Iris pigment epithelial cell (primary cell): ENCODE measurements around the gene TMEM187.

ENCODE experiments used
- DNase-seq: peaks from one replicate; pipeline ENCODE4 v3.0.0-alpha.2; 2011; ENCODE audit warnings: low read depth

Gene TMEM187

GRCh38 chrX:153954558-153955227, 17.9 kb upstream of the TMEM187 start:
- DNase-seq = no peak

GRCh38 chrX:153955228-153955732, 17.3 kb upstream of the TMEM187 start:
- no peak for DNase-seq

DNA sequence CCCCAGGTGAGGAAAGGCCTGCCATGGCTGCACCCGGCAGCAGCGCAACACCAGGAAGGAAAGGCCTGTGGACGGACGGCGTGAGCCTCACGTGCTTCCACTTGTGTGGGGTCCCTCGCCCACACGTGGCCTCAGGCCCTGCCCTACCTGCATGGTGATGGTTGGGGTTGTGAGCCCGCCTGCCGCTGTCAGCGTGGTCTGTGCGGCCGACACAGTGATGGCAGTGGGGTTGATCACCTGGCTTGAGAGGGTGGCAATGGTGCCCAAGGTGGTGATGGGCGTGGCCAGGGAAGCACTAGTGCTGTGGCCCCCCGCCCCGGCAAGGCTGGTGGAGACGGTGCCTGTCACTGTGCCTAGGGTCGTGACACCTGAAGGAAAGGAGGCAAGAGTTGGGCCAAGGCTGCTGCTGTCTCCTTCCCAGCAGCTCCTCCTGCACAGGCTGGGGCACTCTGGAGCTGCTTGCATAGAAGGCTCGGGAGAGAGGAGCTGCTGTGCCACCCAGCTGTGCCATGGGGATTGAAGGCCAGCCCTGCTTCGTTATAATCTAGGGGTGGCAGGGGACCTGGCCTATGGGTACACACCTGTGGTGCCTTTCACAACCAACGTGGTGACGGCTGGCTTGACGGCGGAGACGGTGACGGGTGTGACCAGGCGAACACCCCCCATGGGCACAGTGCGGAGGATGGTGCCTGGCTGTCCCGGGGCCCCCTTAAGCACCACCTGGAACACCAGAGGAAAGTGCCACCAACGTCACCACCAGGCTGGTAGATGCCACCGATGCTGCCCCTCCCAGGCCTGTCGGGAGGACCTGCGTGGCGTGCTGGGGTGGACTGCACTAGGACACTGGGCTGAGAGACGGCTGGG, 16.3 kb upstream of the TMEM187 start:
- DNase-seq = no peak

DNA sequence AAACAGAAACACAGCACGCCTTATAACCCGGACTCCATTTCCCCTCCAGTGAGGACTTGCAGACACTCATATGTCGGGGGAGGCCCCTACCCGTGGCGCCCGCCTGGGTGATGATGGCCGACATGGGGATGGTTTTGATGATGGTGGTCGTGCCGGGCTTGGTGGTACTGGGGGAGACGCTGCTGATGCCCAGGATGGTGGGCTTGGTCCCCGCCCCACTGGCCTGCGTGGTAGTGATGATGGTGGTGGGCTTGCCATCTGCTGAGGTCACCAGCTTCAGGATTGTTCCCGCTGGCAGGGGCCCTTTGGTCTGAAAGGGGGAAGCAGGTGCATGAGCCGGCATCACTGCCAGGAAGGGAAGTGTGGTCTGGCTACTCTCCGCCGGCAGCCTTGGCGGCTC, 15.3 kb upstream of the TMEM187 start:
- no peak for DNase-seq

- DNase-seq = no peak
Measured at GRCh38 chrX:153958605-153959004, 13.9 kb upstream of the TMEM187 start.

- DNase-seq = no peak
Measured at GRCh38 chrX:153959649-153960048, 12.9 kb upstream of the TMEM187 start.

DNA sequence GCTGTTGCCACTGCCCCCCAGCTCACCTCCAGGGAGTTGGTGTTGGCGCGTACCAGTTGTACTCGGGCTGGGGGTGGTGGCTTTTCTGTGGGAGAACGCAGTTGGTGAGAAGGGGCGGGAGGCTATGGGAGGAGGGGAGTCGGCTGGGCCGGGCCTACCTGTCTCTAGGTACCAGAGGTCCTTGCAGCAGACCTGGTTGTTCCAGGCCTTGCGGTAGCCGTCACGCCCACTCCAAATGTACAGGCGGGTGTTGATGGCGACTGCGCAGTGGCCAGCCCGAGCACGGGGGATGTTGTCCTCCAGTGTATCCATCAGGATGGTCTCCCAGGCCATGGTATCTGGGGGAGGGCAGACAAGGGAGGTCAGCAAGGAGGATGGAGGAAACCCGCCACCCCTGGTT, 12.5 kb upstream of the TMEM187 start:
- DNase-seq = no peak

GRCh38 chrX:153960786-153961185, 11.8 kb upstream of the TMEM187 start:
- no peak for DNase-seq

- DNase-seq = no peak
Measured at GRCh38 chrX:153961292-153961691, 11.3 kb upstream of the TMEM187 start.

GRCh38 chrX:153963546-153963945, 9.0 kb upstream of the TMEM187 start:
- no peak for DNase-seq

DNA sequence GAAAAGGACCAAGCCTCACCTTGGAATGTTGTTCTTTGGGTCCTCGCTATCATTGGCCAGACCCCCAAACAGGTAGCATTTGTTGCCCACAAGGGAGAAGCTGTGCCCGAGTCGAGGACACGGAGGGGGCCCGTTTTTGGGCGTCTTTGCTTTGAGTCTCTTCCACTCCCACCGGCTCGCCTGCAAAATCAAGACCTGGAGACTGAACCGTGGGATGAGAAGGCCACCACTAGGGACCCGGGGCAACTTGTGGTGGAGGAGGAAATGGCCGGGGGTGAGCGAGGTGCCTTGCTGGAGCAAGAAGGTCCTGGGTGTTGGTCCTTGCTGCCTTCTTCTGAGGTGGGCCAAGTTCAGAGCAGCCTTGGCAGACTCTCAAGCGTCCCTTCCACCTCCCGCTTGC, 8.4 kb upstream of the TMEM187 start:
- DNase-seq = no peak

- no peak for DNase-seq
Measured at GRCh38 chrX:153965406-153965805, 7.1 kb upstream of the TMEM187 start.

DNA sequence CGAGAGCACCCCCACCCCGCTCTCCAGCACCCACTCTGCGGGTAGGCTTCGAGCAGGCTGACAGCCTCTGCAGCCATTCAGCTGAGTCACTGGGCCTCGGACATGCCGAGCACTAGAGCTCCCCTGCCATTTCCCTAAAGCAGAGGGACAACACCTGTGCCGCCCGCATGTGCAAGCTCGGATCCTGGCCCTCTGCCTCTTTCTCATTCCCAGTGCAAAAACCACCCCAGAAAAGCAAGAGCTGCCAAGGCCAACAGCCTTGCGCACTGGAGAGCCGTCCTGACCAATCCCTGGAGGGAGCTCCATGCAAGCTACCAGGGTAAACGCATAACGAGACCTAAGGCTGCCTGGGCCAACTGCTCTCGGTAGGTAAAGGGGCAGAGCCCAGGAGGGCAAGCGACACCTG, 6.3 kb upstream of the TMEM187 start:
- DNase-seq = peak; percentile 9

- peak; percentile 25 for DNase-seq
Measured at GRCh38 chrX:153966841-153967535, 5.6 kb upstream of the TMEM187 start.

DNA sequence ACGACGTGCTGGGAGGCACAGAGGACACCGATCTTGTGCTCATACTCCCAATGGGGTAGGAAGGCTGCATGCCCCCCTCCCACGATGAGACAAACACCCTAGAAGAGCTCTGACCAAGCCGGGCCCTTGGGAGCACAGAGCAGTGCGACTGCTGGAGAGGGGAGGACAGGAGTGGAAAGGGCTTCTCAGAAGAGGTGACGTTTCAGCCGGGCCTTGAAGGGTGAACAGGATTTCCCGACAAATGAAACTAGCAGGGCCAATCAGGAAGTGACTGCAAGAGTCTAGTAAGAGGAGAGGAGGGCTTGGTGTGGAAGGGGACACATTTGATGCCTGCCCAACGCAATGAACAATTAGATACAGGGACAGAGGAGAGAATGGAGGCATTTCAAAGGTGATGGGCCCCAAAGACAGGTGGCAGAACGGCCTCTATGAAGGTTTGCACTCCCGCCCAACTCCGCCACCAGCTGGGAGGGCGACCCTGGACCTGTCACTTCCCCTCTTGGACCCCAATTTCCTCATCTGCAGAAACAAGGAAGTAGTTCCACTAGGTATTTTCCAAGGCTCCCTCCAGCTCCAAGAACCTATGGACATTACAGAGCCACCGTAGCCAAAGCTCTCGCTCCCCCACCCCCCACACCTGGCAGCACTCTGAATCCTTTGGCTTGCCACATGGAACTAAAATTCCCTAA, 4.9 kb upstream of the TMEM187 start:
- DNase-seq = no peak

DNA sequence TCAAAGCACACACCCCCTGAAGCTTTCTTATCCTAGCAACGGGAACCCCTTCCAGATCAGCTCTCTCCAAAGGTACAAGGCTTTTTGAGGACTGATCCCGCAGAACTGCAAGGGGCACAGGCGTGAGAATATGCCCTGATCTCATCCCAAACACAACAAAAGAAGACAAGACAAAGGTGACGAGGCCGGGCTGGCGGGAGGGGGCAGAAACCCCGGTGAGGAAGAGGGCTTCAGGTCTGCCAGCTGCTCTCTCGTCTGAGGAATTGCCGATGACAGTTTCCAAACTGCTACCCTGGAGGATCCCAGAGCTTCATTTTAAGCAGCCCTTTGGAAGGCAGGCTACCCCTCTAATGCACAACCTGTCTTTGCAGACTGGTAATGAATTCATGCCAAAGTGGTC, 4.3 kb upstream of the TMEM187 start:
- DNase-seq = no peak

- DNase-seq = peak; percentile 32
Measured at GRCh38 chrX:153968754-153969124, 3.8 kb upstream of the TMEM187 start.

DNA sequence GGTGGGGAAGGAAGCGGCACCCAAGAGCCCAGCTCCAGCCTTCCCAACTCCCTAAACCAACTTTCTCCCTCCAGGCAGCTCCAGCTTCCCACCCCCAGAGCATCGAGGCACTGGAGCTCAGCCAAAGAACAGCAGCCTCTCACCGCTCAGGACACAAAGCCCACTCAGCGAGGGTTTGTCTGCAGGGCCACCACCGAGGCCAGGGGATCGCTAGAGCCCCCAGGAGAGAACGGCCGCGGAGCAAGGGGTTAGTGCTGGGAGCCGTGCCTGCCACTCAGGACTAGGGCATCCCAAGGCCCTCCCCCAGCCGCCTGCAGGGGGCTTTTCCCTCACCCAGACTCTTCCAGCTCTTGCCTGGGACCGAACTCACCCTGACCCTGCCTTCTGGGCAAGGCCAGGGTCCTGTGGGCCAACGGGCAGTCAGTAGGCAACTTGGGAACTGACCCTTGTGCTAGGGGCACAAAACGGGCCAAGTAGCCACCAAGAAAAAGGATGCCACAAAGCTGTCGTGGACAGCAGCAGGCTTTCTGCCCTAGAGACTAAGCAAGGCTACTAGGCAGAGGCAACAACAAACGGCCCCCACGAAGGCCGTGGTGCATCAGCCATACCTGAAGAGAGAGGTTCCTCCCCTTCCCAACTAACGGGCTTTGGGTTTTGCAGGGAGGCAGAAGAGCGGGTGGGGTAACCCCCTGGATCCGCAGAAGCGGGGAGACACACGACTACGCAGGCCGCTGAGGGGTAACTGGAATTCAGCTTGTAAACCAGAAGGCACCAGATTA, 3.2 kb upstream of the TMEM187 start:
- no peak for DNase-seq

DNA sequence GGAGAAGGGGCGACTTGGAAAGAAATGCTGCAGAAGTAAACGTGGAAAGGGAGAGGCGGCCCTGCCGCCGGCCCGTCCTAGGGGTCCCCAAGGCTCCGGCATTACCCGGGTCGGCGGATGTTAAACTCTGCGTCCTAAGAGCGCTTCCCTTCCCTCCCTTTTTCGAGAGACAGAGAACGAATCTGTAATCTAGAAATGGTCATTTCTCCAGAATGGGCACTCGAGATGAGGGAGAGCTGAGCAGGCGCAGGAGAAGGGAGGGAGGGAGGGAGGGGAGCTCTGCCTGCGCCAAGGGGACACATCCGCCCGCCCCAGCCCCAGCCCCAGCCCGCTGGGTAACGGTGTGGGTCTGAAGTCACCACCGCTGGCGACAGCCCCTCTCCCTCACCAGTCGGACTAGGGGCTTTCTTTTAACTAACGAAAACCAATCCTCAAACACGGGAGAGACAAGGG, 2.6 kb upstream of the TMEM187 start:
- DNase-seq = peak; percentile 41

DNA sequence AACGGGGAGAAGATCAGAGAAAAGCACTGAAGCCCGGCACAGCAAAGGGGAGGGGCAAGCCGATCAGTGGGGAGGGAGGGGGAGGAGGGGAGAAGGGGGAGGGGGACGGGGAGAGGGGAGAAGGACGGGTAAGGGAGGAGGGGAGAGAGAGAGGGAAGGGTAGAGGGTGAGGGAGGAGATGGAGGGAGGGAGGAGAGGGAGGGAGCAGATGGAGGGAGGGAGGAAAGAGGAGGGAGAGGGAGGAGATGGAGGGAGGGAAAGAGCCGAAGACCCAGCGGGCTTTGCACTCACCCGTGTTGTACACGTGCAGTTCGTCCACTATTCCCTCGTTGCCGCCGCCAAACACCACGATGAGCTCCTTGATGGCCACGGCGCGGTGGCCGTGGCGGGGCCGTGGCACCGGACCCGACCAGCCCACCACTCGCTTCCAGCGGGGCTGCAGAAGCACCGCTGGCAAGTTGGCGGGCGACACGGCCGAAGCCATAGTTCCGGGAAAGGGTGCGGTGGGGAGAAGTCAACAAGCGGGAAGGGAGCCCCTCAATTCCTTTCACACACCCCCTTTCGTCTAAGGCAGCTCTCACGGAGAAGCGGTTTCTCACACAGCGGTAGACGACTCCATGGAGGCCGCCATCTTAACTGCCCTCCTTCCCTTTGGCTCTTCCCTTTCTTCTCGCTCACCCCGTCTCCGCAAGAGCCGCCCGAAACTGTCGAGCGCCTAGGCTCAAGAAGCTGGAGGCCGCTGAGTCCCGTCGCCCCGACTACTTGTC, 2.0 kb upstream of the TMEM187 start:
- DNase-seq = peak; percentile 70

GRCh38 chrX:153971124-153971449, 1.5 kb upstream of the TMEM187 start:
- DNase-seq = peak; percentile 92
